Activated CD8-positive, alpha-beta memory T cell treated with anti-CD3 and anti-CD28 coated beads for 4 hours (primary cell): ENCODE data around the gene HEPH.
"Not testable (repeated sequence)": the region's sequence is repeated elsewhere in the genome, so short reads cannot be mapped to it uniquely, and the experiment has no call there.

Source experiments
- DNase-seq, 2 donors: peaks; one replicate each; pipeline ENCODE4 v3.0.0-alpha.2; 2020; ENCODE audit warnings: low read depth in 2 of 2

HEPH gene

GRCh38 chrX:66200855-66201795, 37.1 kb downstream of the HEPH start:
- no peak for DNase-seq

- DNase-seq, result no peak
Observed at GRCh38 chrX:66203114-66203513, 39.1 kb downstream of the HEPH start.

- no peak for DNase-seq
Observed at GRCh38 chrX:66221856-66222255, 57.8 kb downstream of the HEPH start.

- no peak for DNase-seq
Observed at GRCh38 chrX:66232296-66232695, 68.2 kb downstream of the HEPH start.

- no peak for DNase-seq
Observed at GRCh38 chrX:66233209-66233608, 69.2 kb downstream of the HEPH start.

- not testable (repeated sequence) for DNase-seq
Observed at GRCh38 chrX:66233904-66234303, 69.9 kb downstream of the HEPH start.

GRCh38 chrX:66255359-66255967, 91.4 kb downstream of the HEPH start:
- DNase-seq, result no peak

- DNase-seq, result no peak
Observed at GRCh38 chrX:66262807-66263206, 98.8 kb downstream of the HEPH start.
